GM21576 (cell line): ENCODE data around the gene MRPL16.
"Not testable (repeated sequence)": the region's sequence is repeated elsewhere in the genome, so short reads cannot be mapped to it uniquely, and the experiment has no call there.

Source experiments
- ATAC-seq: cut with Tn5 transposase; IDR thresholded peaks from one replicate; pipeline ENCODE4 v1.9.1; 2021; ENCODE audit warnings: mild to moderate bottlenecking, moderate library complexity; ENCODE audit not compliant: unreplicated experiment

The MRPL16 gene

DNA sequence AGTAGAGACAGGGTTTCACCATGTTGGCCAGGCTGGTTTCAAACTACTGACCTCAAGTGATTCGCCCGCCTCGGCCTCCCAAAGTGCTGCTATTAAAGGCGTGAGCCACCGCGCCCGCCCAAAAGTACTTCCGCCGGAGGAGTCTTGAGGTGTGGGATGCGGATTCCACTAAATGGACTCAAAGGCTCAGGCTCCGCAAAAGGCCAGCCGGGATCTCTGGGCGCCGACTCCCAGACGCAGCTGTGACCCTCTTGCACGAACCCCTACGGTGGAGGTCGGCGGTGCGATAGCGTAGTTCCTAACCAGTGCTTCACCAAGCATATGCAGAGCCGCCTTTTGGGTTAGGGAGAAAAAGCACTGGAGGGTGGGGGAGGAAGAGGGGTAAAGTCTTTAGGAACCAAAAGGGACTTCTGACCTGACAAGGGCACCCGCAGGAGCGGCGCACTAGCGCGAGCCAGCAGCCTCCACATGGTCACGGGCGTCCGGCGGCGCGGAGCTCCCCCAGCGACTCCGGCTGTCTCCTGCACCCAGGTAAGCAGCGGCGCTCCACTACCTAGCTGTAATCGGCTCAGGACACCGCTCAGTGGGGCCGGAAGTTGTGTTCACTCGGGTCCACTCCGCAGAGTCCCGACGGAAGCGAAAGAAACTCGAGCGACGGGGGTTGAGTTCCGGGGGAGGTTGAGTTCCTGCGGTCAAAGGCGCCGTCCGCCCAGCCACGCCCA, at the start of gene MRPL16:
TSS of gene MRPL16 (minus strand) at position 590 of the 722 bp plus-strand sequence. CDS start at position 470, 120 bp downstream.
- peak; percentile 97 for ATAC-seq

DNA sequence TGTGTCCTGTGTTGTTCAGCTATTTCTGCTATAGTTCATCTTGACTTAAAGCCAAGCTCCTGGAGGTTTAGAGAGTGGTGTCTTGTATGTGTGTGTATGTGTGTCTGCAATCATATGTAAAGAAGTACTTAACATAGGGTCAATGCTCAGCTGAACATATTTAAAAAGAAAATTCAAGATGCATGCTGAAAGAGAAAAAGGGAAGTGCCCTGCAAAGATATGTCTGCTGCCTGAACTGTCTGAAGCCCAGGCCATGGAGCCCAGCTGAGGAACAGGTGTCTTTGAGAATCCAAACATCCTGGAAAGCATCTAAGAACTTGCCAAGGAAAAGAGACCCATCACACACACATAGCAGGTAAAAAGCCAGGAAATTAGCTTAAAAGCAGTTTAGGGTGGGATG, 49.1 kb upstream of the MRPL16 start:
- ATAC-seq, result no peak

DNA sequence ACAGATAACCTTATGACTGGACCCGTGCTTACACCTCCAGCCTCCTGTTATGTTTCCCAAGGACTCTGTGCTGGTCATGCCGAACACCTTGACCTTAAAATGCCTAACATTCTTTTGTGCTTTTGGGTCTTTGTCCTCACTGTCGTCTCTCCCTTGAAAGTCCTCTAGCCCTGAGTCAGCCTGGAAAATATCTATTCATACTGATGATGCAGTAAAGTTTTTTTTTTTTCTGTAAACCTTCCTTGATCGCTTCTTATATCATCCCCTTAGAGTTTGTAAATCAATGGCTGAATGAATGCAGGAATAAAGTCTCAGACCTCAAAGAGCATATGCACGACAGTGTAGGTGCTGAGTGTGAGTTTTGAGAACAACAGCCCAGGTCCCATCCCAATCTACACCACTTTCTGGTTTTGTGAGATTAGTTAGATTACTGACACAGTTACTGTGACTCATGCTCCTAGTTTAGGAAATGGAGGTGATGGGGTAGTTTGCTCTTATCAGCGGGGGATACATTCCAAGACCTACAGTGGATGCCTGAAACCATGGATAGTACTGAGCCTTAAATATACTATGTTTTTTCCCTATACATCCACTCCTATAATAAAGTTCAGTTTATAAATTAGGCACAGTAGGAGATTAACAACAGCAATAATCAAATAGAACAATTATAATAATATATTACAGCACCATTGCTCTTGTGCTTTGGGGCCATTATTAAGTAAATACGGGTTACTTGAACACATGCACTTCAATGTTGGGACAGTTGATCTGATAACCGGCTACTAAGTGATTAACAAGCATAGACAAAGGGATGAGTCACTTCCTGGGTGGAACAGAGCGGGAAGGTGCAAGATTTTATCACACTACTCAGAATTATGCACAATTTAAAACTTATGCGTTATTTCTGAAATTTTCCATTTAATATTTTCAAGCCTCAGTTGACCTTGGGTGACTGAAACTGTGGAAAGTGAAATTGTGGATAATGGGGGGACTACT, 47.2 kb upstream of the MRPL16 start:
- ATAC-seq, result no peak

DNA sequence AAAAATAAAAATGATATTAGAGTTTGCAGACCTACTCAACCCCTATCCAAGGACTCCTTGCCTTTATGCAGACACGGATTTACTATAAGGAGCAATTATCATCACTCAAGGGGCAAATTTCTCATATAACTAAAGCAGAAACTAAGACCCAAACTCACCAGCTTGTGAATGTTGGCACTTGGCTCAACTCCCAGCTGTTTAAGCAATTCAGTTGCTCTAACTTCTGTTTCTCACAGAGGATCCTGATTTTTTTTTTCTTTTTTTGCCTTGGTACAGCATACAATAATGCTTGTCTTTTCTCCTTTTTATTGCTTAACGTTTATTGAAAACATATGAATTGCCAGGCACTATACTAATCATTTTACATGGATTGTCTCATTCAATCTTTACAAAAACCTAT, 44.3 kb upstream of the MRPL16 start:
- ATAC-seq, result no peak

DNA sequence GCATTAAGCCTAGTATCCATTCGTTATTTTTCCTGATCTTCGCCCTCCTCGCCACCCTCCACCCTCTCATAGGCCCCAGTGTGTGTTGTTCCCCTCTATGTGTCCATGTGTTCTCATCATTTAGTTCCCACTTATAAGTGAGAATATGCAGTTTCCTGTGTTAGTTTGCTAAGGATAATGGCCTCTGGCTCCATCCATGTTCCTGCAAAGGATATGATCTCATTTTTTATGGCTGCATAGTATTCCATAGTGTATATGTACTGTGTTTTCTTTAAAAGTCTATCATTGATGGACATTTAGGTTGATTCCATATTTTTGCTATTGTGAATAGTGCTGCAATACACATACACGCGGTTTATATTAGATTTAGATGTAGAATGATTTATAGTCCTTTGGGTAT, 40.8 kb upstream of the MRPL16 start:
- not testable (repeated sequence) for ATAC-seq

DNA sequence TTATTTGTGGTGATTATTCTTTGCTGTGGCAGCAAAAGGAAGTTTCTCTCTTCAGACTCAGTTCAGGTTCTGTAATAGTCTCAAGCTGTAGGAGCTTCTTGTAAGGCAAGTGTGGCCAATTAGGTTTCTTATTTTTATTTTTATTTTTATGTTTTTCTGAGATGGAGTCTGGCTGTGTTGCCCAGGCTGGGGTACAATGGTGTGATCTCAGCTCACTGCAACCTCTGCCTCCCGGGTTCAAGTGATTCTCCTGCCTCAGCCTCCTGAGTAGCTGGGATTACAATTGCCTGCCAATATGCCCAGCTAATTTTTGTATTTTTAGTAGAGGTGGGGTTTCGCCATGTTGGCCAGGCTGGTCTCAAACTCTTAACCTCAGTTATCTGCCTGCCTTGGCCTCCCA, 39.0 kb upstream of the MRPL16 start:
- ATAC-seq, result not testable (repeated sequence)

DNA sequence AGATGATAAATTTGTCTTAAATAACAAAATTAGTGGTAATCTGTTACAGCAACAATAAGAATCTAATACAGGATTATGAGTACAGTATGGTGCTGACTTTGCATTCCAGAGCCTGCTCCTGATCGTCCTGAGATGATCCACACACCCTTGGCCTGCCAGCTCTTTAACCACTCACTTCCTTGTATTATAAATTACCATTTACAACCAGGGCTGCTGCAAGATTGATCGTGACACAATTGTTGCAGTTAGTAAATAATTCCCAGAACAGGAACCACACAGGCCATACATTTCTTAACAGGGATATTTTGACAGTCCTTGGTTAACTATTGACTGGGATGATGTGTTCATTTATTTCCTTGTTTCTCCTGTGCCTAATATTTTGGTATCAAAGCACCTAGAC, 38.6 kb upstream of the MRPL16 start:
- no peak for ATAC-seq

DNA sequence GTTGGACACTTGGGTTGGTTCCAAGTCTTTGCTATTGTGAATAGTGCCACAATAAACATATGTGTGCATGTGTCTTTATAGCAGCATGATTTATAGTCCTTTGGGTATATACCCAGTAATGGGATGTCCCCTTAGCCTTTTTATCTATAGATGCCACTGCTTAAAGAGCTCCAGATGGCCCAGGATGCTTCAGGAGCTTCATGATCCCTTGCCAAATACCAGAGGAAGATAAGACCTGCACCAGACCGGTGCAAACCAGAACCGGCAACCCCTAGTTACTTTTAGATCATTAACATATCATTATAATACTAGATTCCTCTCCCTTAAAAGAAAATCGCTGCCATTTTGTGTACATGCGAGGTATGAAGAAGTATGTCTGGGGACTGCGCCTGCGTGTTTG, 37.9 kb upstream of the MRPL16 start:
- not testable (repeated sequence) for ATAC-seq

DNA sequence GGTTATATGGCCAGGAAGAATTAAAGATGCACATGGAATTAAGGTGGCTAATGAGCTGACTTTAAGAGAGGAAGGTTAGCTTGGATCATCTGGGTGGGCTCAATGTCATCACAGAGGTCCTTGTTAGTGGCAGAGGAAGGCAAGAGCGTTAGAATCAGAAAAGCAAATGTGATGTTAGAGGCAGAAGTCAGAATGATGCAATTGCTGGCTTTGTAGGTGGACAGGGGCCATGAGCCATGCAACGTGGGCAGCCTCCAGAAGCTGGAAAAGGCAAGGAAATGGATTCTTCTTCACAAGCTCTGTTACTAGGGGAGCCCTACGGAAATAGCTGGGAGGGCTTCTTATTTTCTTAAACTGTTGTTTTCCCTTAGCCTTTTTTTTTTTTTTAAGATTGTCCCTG, 37.0 kb upstream of the MRPL16 start:
- ATAC-seq, result no peak

DNA sequence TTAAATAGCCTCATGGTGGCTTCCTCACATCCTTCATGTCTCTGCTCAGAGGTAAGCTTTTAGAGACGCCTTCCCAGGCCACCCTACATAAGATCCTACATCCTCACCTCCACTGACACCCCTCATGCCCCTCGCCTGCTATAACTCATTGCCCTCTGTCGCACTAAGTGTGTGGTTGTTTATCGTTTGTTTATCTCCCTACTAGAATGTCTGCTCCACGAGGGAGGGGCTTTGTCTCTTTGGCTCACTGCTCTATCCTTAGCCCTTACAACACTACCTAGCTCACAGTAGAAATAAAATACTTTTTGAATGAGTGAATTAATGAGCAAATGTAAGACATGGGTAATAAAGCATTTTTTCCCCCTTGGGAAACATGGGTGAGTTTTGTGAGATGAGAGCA, 36.0 kb upstream of the MRPL16 start:
- ATAC-seq, result no peak

DNA sequence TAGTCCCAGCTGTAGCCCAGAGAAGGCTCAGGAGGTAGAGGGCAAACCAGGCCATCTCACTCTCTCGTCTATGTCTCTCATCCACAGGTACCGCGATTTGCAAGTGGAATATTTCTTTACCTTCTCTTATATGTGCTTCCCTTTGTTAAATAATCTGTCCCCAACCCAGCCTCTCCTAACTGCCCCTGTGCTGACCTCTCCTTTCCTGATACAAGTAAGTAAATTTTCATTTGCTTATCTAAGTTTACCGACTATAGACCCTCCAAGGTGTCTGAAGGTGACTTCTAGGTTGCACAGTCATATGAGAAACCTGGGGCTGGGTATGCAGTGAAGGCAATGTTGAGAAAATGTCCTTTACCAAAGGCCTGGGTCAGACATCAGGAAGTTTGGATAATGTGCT, 34.8 kb upstream of the MRPL16 start, which contains the start of gene CBLIF:
TSS of gene CBLIF (minus strand) at position 101 of the 400 bp plus-strand sequence. CDS start at position 55, 46 bp downstream.
- ATAC-seq, result no peak

DNA sequence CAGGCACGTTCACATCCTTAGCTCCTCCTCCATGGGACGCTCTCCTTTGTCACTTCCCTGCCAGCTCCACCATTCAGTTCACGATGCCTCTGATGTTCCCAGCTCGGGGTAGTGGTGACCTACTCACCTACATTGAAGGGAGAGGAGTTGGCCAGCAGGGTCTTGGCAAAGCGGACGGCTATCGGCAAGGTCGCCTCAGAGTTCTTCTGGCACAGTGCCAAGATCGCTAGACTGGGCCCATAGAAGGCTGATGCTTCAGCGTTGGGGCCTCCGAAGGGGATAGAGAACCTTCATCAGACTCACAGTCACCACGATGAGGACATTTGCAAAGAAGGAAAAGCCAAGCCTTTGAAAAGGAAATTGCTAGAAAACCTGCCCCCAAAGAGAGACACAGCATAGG, 31.7 kb upstream of the MRPL16 start:
- ATAC-seq, result no peak

DNA sequence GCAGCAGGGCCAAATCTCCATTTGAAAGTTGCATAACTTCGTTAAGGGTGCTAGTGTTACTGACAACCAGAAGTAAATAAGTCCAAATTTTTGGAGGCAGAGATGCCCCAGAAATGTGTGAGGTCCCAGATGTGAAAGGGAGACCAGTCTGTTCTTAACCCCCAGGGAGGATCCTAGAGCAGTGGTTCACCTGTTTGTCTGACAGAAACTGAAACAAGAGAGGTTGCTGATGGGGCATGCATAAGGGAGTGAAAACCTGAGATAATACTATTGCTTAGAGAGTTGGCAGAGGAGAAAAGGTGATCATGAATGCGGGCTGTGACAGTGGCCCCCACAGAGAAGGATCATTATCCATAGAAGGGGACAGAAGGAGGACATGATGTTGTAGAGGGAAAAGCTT, 30.9 kb upstream of the MRPL16 start:
- no peak for ATAC-seq

DNA sequence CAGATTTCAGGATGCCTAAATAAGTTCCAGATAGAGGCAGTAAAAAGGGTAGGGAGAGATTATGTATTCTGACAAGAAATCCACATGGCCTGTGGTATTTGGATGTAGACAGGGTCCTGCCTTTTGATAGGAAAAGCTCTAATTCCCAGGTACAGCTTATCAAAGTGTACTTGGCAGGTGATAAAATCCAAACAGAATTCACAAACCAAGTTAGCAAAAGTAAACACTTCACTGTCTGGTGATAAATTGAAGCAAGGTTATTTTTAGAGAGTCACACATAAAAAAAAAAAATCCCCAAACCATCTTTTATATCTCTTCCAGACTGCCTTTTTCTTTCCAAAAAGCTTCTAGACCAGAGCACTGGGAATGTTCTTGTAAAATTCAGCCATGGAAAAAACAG, 29.0 kb upstream of the MRPL16 start:
- ATAC-seq, result no peak

DNA sequence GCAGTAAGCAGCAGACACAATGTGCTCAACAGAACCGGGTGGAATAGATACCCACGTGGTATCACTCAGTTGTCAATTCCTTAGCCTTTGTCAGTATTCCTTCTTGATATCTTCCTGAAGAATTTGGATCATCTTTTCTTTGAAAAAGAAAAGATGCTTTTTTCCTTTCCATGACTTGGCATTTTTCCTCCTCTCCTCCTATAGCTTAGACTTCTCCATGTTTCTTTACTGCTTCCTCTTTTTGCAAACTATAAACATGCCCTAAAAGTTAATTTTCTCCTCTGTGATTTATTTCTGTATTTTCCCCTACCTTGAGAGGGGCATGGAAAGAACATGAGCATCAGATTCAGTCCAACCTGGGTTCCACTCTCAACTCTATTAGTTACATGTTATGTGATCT, 23.0 kb upstream of the MRPL16 start:
- ATAC-seq, result no peak

DNA sequence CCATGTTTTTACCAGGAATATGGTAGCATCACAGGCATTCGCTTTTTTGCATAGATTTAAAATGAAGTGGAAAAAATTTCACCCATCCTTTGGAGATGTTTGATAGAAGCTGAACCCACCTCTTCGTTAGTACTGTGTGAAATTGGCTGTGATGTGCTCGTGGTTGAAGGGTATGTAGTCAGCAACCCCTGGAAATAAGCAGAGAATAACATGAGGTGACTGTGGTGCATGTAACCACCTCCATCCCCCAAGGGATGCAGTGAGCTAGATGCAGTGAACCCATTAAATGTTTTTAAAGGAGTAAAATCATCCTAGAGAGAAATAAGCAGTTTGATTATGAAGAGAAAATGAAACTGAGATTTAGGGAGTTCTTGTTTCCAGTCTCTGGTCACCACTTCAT, 18.8 kb upstream of the MRPL16 start:
- no peak for ATAC-seq

DNA sequence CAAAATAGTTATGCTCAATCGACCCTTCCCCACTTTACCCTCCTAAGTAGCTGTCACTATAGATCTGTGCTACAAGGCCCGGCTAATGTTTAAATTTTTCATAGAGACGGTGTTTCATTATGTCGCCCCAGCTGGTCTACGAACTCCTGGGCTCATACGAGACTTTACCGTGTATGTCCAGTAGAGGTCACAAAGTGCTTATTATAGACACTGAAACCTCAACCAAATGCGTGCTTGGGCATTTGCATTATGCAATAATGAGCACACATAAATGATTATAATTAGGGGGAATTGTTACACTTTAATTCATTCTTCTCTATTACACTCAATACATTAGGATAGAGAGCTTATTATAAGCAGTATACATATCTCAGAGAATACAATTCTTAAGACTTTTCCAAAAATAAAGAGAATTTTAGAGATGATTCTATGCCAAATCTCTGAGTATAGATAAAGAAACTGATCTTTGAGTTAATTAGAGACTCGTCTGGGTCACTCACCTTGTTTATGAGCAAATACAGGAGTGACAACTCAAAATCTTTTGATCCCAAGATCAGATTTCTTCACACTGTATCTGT, 12.5 kb upstream of the MRPL16 start:
- peak; percentile 91 for ATAC-seq

DNA sequence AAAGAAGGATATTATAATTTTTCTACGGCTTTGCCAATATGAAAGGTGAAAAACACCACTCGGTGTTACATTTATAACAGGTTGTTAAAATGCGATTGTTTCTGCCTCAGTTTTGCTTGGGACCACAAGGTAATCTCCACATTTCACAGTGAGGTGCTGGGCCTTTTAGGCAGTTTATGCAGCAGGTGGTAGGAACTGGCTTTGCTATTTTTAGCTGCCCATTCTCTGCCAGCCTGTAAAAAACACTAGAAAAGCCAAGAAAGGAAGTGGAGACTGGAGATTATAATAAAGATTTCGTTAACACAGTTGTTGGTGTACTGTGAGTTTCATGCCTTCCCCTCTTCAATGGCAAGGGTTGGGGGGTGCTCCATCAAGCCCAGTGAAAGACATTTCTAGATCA, 8.0 kb upstream of the MRPL16 start:
- no peak for ATAC-seq

DNA sequence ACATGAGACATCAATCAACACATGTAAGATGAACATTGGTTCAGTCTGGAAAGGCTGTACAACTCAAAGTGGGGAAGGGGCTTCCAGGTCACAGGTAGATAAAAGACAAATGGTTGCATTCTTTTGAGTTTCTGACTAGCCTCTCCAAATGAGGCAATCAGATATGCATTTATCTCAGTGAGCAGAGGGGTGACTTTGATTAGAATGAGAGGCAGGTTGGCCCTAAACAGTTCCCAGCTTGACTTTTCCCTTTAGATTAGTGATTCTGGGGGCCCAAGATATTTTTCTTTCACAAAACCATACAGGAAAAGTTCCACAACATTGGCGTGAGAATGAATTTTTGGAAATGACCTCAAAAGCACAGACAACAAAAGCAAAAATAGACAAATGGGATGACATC, 5.9 kb upstream of the MRPL16 start:
- not testable (repeated sequence) for ATAC-seq

DNA sequence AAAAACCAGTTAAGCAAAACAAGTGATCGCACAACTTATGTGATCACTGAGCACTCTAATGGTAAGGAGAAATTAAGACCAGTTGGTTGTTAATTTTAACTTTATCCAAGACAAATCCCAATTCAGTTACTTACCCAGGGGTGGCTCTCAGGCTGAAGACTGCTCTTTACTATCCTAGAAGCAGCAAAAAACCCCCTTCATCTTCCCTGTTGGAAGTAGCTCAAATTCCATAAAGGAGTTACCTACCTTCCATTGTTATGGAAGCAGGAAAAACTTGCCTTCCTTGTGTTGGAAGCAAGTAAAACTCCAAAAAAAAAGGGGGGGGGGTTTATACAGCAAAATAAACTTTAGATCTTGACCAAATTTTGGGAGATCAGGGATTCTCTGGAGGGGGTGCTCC, 5.2 kb upstream of the MRPL16 start:
- ATAC-seq, result no peak

DNA sequence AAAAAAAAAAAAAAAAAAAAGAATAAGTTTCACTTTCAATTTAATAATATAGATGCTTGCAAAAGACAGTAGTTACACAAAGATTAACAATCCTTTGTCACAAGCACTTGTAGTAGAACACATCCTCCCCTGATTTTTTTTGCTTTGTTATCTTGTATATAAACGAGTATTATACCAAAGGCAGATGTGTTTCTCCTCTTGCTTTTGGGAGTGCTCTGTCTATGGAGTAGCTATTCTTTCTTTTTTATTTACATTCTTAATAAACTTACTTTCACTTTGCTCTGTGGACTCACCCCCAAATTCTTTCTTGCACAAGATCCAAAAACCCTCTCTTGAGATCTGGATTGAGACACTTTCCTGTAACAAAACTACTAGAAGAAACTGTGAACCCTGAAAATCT, 3.4 kb upstream of the MRPL16 start:
- ATAC-seq, result no peak

DNA sequence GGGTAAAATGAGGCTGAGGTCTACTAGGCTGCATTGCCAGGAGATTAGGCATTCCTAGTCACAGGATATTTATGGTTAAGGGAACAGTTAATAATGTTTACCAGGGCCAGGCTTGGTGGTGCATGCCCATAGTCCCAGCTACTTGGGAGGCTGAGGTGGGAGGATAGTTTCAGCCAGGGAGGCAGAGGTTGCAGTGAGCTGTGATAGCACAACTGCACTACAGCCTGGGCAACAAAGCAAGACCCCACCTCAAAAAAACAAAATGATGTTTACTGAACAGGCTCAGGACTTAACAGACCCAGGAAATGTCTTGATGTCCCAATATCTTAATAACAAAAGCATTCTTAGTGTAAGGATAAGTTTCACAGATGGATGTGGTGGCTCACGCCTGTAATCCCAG, 2.8 kb upstream of the MRPL16 start:
- no peak for ATAC-seq
